D341Med (cell line): Measurements from ENCODE around the gene POU2F1.

Experiments
- DNase-seq: peaks from one replicate; pipeline ENCODE4 v3.0.0; 2012; ENCODE audit warnings: low spot score

Gene POU2F1

GRCh38 chr1:167367705-167368104 lies 147.0 kb downstream of the POU2F1 start:
- DNase-seq, result no peak

- DNase-seq, result no peak
Observed at GRCh38 chr1:167369175-167369574, 148.5 kb downstream of the POU2F1 start.

DNA sequence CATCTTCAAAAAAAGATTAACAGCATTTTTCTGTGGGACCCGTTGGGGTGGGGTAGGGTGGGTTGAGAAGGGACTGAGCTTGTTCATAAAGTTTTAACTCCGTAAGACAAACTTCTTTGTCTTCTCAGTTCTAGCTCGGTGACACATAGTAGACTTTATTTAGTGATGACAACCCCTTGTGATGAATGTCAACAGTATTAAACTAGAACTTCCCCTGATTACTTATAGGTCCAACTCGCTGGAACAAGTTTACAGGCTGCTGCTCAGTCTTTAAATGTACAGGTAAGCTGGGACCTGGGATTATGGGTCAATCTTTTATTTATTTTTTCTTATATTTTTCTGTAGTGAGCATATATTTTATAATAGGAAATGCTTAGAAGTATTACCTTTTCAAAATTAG lies 149.2 kb downstream of the POU2F1 start:
- no peak for DNase-seq

DNA sequence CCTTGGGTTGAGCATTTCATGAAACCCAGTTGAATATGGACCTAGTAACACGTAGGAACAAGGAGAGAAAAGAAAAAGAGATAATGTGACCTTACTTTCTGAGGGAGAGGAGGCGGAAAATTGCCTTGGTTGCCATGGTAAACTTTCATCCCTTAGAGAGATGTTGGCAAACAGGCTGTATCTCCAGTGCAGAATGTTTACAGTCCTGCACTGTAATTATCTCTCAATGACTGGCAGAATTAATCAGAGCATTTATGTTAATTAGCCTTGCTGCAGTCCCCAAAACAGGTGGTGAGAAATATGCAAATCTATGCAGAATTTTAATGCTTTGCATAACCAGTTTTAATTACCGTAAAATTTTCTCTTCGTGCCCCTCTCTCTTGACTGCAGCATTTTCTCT lies 150.3 kb downstream of the POU2F1 start:
- DNase-seq, result no peak

GRCh38 chr1:167373398-167373797 lies 152.7 kb downstream of the POU2F1 start:
- no peak for DNase-seq

DNA sequence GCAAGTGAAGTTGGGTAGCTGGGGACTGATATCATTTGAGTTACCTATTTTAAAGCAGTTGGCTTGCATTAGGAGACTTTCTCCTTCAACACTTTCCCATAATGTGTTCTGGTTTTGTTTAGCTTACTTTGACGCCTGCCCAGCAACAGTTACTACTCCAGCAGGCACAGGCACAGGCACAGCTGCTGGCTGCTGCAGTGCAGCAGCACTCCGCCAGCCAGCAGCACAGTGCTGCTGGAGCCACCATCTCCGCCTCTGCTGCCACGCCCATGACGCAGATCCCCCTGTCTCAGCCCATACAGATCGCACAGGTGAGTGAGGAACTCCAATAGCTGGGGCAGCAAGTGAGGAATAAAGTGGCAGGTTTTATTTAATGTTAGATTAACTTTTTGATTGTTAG lies 153.3 kb downstream of the POU2F1 start:
- DNase-seq, result peak; percentile 73

GRCh38 chr1:167375949-167376348 lies 155.3 kb downstream of the POU2F1 start:
- DNase-seq, result no peak

DNA sequence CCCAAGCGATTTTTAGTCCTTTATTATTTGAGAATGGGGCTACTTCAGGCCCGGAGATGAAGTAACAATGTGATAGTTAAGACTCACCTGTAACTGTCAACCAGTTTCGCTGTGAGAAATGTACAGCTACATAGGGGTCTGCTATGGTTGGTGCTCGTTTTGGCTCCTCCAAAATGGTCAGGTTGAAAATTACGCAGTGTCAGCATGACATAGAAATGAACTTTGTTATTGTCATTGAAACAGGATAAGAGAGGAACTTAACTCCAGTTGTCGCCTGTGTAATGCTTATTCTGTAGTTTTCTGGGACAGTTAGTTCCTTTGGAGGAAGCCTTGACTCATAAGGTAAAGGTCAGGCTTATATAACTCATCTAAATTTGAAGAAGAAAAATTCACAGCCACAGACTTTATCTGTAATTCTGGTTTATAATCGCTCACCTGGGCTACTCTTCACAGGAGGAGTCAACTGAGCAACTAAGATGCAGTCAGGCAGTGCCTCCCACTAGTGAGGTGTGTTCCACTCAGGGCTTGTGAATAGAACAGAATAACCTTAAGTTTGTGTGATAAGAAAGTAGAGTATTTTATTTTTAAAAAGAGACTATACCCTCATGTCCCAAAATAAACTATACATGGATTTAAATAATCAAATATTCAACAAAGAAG lies 166.7 kb downstream of the POU2F1 start:
- no peak for DNase-seq

DNA sequence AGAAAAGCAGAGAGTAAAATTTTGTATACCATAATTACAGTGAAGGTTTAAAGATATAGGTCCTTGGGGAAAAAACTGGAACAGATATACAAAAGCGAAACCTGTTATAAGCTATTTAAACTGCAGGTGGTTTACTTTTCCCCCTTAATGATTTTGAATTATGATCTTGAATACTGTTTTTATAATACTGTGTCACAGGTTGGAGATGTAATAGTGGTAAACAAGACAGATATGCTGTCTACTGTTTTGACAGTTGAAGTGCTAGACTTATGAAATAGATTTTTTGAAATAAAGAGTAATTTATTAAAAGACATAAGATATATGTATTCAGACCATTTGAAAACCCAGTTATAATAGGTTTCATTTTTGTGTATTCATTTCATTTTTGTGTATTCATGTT lies 168.3 kb downstream of the POU2F1 start:
- no peak for DNase-seq

DNA sequence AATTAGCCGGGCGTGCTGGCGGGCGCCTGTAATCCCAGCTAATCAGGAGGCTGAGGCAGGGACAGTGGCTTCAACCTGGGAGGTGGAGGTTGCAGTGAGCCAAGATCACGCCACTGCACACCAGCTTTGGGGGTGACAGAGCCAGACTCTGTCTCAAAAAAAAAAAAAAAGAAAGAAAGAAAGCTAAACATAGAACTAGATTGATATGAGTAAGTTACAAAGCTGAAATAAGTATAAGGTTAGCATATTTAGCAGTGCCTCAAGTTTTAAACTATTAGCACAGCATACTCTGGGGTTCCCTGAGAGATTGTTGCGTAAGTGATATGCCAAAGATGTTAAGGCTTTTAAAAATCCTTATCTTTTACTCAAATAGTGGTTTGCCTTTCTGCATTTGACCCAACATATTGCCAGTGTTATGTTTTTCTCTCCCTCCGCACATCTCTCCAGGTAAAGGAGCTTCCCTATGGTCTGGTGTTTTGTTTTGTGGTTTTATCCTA lies 171.6 kb downstream of the POU2F1 start:
- no peak for DNase-seq

DNA sequence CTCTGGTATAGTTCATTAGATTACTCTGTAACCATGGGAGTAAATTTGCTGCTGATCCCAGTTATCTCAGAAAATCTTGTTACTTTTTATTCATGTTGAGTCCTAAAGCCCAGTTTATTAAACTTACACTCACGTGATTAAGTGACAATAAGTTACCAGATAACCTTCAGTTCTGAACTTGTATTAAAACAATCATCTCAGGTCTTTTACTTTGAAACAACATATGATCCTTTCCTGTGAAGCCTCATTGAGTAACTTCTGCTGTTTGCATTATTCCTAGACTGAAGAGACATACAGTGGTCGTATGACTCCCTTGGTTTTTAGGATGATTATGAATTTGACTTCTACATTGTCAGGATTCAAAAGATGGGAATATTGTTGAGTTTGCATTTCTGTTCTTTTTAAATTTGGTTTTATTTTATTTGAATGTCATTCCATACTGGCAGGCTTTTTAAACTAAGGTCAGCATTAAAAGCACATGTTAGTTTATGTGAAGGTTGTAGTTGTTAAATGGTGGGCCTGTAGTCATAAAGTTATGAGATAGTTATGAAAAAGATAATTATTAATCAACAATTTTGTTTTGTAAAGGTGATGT lies 179.8 kb downstream of the POU2F1 start:
- no peak for DNase-seq

DNA sequence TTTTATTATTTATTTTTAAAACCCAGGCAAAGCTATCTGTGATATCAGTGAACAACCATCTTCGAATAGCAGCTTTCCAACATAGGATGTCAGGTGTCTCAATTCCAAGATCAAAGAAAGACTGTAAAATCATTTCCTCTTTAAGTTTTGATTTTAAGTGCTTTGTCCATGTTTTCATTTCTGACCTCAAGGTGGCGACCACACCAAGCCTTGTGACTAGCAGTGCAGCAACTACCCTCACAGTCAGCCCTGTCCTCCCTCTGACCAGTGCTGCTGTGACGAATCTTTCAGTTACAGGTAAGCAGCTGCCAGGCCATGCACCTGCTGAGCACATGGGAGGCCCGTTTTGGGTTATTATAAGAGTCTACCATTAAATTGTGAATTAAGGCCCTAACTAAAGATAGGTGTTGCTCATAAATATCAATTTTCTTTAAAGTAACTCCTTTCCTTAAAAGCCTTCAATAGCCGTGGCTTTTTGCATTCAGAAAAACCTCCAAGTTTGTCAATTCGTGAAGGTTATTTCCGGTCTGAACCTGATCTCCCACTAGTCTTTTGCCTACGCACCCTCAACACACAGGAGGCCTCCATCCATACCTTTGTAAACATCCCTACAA lies 180.7 kb downstream of the POU2F1 start:
- peak; percentile 74 for DNase-seq

DNA sequence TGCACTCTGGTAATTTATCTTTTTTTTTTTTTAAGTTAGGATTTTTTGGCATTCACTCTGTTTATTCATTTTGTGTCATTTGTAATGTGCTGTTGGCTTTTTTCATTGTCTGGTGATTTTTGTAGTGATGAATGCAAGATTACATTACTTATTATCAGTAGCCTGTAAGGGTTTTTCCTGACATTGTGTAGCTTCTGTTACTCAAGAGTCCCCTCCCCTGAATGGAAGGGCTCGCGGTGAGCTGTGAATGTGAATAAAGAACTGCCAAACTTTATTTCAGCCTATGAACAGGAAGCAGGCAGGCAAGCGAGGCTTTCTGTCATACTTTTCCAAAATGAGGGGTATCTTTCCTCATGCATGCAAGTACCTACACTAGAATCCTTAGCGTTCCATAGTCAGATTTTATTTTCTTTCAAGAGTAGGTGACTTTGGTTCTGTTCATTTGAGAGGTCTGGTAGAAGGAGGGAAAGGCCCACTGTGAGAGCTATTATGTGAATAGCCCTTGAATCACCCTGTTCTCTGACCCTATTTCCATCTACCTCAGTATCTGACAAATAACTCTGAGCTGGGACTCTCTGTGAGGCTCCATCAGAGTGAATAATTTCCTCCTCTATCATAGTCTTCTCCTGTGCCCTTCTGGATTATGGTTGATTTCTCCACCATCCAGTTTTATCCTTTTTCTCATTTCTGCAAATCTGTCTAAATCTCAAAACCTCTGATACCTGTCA lies 183.6 kb downstream of the POU2F1 start:
- no peak for DNase-seq

DNA sequence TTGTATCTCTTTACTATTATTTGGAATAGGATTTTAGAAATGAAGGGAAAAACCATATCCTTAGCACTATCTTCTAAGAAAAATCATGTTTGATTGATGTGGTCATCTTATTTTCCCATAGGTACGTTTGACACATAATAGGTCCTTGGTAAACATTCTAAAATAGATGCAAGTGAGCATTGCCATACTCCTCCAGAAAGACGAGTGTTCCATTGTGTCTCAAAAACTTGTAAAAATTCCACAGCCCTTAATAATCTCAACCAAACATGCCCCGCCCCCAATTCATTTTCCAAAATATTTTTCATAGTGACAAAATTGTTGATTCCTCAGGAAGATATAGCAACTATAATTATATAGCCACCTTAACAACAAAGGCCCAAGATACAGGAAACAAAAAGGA lies 184.2 kb downstream of the POU2F1 start:
- DNase-seq, result no peak

- DNase-seq, result no peak
Observed at GRCh38 chr1:167408355-167408754, 187.7 kb downstream of the POU2F1 start.

- no peak for DNase-seq
Observed at GRCh38 chr1:167409183-167409582, 188.5 kb downstream of the POU2F1 start.

DNA sequence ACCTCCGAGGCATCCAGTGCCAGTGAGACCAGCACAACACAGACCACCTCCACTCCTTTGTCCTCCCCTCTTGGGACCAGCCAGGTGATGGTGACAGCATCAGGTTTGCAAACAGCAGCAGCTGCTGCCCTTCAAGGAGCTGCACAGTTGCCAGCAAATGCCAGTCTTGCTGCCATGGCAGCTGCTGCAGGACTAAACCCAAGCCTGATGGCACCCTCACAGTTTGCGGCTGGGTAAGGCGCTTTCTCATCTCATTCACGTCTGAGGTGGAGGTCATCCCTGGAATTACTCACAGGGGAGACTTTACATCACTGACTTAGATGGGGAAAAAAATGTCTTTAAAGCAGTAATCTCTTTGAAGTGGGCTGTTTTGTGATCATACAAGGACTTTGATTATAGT lies 191.4 kb downstream of the POU2F1 start:
- DNase-seq, result no peak

DNA sequence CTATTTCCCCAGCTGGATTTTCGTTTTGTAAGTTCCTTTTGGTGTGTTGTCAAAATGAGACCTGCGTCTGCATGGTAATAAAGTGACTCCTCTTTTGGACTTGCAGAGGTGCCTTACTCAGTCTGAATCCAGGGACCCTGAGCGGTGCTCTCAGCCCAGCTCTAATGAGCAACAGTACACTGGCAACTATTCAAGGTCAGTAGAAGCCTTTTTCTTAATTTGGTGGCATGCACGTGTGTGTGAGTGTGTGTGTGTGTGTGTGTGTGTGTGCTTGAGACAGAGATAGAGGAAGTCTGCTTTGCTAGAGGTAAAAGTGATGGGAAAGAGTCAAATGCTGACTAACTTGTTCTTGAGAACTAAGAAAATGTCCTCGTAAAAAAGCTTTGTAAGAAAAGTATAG lies 192.2 kb downstream of the POU2F1 start:
- no peak for DNase-seq

- no peak for DNase-seq
Observed at GRCh38 chr1:167413328-167413727, 192.6 kb downstream of the POU2F1 start.

GRCh38 chr1:167416506-167416905 lies 195.8 kb downstream of the POU2F1 start:
- DNase-seq, result no peak

- no peak for DNase-seq
Observed at GRCh38 chr1:167418391-167418790, 197.7 kb downstream of the POU2F1 start.

- DNase-seq, result no peak
Observed at GRCh38 chr1:167419245-167419644, 198.6 kb downstream of the POU2F1 start.

- DNase-seq, result no peak
Observed at GRCh38 chr1:167420510-167420909, 199.8 kb downstream of the POU2F1 start.
